ENCODE results near the gene LRIG1.

GRCh38 chr3:66427951-66428474, 72.8 kb downstream of the LRIG1 start:
- no peak for TF ChIP-seq POLR2A (IDR thresholded peaks at IDR 0.05)
- no peak for TF ChIP-seq CTCF (IDR thresholded peaks at IDR 0.05)
